ENCODE measurements around the gene PLXDC2. TPM values are rescaled to one million over a fixed set of nuclear protein-coding genes. Genes with fewer than 3 reads are reported as not detected.

PLXDC2 gene
- total and polyA plus RNA-seq, 2 experiments from 2014 or later = 13.5 to 19.4 TPM

GRCh38 chr10:19874791-19875190 lies 58.6 kb downstream of the PLXDC2 start:
- Histone ChIP-seq H3K4me3 (no peak overlapping the region), H3K79me2 (replicated peaks; ENCODE audit: insufficient read depth) (peaks cover 65% of the 10 kb centered on the region), H4K20me1 (replicated peaks; ENCODE audit: insufficient read depth) (no peaks in the 10 kb centered on the region), H3K4me2 (no peak overlapping the region), H3K27ac (ENCODE audit: low read depth) (no peak overlapping the region), H2AFZ (no peak overlapping the region), H3K36me3 (ENCODE audit: insufficient read depth) (no peaks in the 10 kb centered on the region), H3K4me1 (ENCODE audit: insufficient read depth) (peaks cover 8% of the 10 kb centered on the region; the same call in 1 of the 2 replicates), H3K27me3 (ENCODE audit: insufficient read depth) (no peaks in the 10 kb centered on the region), H3K9me2 (ENCODE audit: insufficient read depth) (no peaks in the 10 kb centered on the region), H3F3A (replicated peaks; ENCODE audit: low read depth) (no peaks in the 10 kb centered on the region)
- no peak overlapping the region for H3K4me3 Mint-ChIP-seq
- TF ChIP-seq, protein P1, sequence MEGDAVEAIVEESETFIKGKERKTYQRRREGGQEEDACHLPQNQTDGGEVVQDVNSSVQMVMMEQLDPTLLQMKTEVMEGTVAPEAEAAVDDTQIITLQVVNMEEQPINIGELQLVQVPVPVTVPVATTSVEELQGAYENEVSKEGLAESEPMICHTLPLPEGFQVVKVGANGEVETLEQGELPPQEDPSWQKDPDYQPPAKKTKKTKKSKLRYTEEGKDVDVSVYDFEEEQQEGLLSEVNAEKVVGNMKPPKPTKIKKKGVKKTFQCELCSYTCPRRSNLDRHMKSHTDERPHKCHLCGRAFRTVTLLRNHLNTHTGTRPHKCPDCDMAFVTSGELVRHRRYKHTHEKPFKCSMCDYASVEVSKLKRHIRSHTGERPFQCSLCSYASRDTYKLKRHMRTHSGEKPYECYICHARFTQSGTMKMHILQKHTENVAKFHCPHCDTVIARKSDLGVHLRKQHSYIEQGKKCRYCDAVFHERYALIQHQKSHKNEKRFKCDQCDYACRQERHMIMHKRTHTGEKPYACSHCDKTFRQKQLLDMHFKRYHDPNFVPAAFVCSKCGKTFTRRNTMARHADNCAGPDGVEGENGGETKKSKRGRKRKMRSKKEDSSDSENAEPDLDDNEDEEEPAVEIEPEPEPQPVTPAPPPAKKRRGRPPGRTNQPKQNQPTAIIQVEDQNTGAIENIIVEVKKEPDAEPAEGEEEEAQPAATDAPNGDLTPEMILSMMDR (conservative IDR thresholded peaks at IDR 0.05; ENCODE audit: low read depth in 2 of 2) = no peak
- no peak for TF ChIP-seq ZNF331 (CRISPR knock-in tag; IDR thresholded peaks at IDR 0.05; ENCODE audit: low read depth)
- TF ChIP-seq NANOG (IDR thresholded peaks at IDR 0.05; ENCODE audit: borderline replicate concordance) = no peak
- no peak for TF ChIP-seq CREB1 (CRISPR knock-in tag; IDR thresholded peaks at IDR 0.05; ENCODE audit: low read depth)
- TF ChIP-seq POLR2AphosphoS5 (IDR thresholded peaks at IDR 0.05; ENCODE audit: low read depth) = no peak
- TF ChIP-seq ETS1 (IDR thresholded peaks at IDR 0.05) = no peak
- no peak for TF ChIP-seq JUNB (IDR thresholded peaks at IDR 0.05; ENCODE audit: unreplicated experiment)
- TF ChIP-seq, protein P2, sequence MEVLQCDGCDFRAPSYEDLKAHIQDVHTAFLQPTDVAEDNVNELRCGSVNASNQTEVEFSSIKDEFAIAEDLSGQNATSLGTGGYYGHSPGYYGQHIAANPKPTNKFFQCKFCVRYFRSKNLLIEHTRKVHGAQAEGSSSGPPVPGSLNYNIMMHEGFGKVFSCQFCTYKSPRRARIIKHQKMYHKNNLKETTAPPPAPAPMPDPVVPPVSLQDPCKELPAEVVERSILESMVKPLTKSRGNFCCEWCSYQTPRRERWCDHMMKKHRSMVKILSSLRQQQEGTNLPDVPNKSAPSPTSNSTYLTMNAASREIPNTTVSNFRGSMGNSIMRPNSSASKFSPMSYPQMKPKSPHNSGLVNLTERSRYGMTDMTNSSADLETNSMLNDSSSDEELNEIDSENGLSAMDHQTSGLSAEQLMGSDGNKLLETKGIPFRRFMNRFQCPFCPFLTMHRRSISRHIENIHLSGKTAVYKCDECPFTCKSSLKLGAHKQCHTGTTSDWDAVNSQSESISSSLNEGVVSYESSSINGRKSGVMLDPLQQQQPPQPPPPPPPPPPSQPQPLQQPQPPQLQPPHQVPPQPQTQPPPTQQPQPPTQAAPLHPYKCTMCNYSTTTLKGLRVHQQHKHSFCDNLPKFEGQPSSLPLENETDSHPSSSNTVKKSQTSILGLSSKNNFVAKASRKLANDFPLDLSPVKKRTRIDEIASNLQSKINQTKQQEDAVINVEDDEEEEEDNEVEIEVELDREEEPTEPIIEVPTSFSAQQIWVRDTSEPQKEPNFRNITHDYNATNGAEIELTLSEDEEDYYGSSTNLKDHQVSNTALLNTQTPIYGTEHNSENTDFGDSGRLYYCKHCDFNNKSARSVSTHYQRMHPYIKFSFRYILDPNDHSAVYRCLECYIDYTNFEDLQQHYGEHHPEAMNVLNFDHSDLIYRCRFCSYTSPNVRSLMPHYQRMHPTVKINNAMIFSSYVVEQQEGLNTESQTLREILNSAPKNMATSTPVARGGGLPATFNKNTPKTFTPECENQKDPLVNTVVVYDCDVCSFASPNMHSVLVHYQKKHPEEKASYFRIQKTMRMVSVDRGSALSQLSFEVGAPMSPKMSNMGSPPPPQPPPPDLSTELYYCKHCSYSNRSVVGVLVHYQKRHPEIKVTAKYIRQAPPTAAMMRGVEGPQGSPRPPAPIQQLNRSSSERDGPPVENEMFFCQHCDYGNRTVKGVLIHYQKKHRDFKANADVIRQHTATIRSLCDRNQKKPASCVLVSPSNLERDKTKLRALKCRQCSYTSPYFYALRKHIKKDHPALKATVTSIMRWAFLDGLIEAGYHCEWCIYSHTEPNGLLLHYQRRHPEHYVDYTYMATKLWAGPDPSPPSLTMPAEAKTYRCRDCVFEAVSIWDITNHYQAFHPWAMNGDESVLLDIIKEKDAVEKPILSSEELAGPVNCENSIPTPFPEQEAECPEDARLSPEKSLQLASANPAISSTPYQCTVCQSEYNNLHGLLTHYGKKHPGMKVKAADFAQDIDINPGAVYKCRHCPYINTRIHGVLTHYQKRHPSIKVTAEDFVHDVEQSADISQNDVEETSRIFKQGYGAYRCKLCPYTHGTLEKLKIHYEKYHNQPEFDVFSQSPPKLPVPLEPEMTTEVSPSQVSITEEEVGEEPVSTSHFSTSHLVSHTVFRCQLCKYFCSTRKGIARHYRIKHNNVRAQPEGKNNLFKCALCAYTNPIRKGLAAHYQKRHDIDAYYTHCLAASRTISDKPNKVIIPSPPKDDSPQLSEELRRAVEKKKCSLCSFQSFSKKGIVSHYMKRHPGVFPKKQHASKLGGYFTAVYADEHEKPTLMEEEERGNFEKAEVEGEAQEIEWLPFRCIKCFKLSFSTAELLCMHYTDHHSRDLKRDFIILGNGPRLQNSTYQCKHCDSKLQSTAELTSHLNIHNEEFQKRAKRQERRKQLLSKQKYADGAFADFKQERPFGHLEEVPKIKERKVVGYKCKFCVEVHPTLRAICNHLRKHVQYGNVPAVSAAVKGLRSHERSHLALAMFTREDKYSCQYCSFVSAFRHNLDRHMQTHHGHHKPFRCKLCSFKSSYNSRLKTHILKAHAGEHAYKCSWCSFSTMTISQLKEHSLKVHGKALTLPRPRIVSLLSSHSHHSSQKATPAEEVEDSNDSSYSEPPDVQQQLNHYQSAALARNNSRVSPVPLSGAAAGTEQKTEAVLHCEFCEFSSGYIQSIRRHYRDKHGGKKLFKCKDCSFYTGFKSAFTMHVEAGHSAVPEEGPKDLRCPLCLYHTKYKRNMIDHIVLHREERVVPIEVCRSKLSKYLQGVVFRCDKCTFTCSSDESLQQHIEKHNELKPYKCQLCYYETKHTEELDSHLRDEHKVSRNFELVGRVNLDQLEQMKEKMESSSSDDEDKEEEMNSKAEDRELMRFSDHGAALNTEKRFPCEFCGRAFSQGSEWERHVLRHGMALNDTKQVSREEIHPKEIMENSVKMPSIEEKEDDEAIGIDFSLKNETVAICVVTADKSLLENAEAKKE (CRISPR knock-in tag; IDR thresholded peaks at IDR 0.05) = no peak
- TF ChIP-seq EZH2phosphoT487 (IDR thresholded peaks at IDR 0.05; ENCODE audit: unreplicated experiment) = no peak
- TF ChIP-seq EZH2 (IDR thresholded peaks at IDR 0.05; ENCODE audit: low read depth, unreplicated experiment) = no peak
- DNase-seq (ENCODE audit: low spot score) (peak; percentile 16), ATAC-seq (no peak)
- peaks cover 22% of the 10 kb centered on the region for H3K4me1 Mint-ChIP-seq
- H3K9me3 Mint-ChIP-seq = no peaks in the 10 kb centered on the region
- H3K36me3 Mint-ChIP-seq (ENCODE audit: low read depth) = peaks cover 6% of the 10 kb centered on the region; the same call in 2 of the 3 replicates
- H3K27ac Mint-ChIP-seq = no peak overlapping the region
- no peaks in the 10 kb centered on the region for H3K27me3 Mint-ChIP-seq (ENCODE audit: insufficient read depth, low read depth, poor library complexity)
